ENCODE measurements around the gene AUTS2.

AUTS2 gene

DNA sequence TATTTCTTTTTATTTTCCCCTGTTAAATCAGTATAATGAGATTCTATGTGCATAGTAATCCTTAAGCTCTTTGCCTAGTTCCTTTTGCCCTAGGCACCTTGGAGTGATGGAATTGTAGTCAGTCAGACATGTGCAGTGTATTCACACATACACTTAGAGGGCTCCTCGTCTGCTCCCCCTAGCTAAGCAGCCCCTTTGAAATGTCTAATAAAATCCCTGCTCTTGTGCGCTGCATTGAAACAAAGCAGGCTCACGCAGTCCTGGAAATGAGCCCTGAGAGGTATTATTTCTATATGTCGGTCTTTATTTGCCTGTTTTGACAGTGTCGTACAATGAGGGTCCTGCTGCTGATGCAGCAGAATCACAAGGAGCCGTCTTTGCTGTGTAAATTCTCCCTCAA lies 258.7 kb downstream of the AUTS2 start:
- Histone ChIP-seq H3K9me3 (no peaks in the 10 kb centered on the region), H3K4me3 (ENCODE audit: low read depth in 1 of 2, low read length in 1 of 2) (no peak overlapping the region), H3K27ac (no peak overlapping the region), H3K27me3 (no peaks in the 10 kb centered on the region), H3K36me3 (no peaks in the 10 kb centered on the region), H3K4me1 (ENCODE audit: control insufficient read depth in 1 of 2, insufficient read depth in 1 of 2, low read depth in 1 of 2, low read length in 1 of 2) (no peaks in the 10 kb centered on the region)
- TF ChIP-seq, protein P1, sequence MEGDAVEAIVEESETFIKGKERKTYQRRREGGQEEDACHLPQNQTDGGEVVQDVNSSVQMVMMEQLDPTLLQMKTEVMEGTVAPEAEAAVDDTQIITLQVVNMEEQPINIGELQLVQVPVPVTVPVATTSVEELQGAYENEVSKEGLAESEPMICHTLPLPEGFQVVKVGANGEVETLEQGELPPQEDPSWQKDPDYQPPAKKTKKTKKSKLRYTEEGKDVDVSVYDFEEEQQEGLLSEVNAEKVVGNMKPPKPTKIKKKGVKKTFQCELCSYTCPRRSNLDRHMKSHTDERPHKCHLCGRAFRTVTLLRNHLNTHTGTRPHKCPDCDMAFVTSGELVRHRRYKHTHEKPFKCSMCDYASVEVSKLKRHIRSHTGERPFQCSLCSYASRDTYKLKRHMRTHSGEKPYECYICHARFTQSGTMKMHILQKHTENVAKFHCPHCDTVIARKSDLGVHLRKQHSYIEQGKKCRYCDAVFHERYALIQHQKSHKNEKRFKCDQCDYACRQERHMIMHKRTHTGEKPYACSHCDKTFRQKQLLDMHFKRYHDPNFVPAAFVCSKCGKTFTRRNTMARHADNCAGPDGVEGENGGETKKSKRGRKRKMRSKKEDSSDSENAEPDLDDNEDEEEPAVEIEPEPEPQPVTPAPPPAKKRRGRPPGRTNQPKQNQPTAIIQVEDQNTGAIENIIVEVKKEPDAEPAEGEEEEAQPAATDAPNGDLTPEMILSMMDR (IDR thresholded peaks at IDR 0.05) = no peak

- H3K9me3 ChIP-seq = no peaks in the 10 kb centered on the region
Observed at GRCh38 chr7:69858471-69858870, 260.2 kb downstream of the AUTS2 start.

GRCh38 chr7:69859342-69859741 lies 261.1 kb downstream of the AUTS2 start:
- Histone ChIP-seq H3K27ac (no peak overlapping the region), H3K4me3 (ENCODE audit: low read depth in 1 of 2, low read length in 1 of 2) (no peak overlapping the region), H3K4me1 (ENCODE audit: control insufficient read depth in 1 of 2, insufficient read depth in 1 of 2, low read depth in 1 of 2, low read length in 1 of 2) (no peaks in the 10 kb centered on the region), H3K36me3 (no peaks in the 10 kb centered on the region), H3K9me3 (no peaks in the 10 kb centered on the region), H3K27me3 (no peaks in the 10 kb centered on the region)
- TF ChIP-seq, protein P1 (IDR thresholded peaks at IDR 0.05) = no peak

More at GRCh38 chr7:69858471-69858870, 260.2 kb downstream of the AUTS2 start:
- Histone ChIP-seq H3K4me3 (ENCODE audit: low read depth in 1 of 2, low read length in 1 of 2) (no peak overlapping the region), H3K36me3 (no peaks in the 10 kb centered on the region), H3K27ac (no peak overlapping the region), H3K4me1 (ENCODE audit: control insufficient read depth in 1 of 2, insufficient read depth in 1 of 2, low read depth in 1 of 2, low read length in 1 of 2) (no peaks in the 10 kb centered on the region), H3K27me3 (no peaks in the 10 kb centered on the region)
- TF ChIP-seq, protein P1 (IDR thresholded peaks at IDR 0.05) = no peak

DNA sequence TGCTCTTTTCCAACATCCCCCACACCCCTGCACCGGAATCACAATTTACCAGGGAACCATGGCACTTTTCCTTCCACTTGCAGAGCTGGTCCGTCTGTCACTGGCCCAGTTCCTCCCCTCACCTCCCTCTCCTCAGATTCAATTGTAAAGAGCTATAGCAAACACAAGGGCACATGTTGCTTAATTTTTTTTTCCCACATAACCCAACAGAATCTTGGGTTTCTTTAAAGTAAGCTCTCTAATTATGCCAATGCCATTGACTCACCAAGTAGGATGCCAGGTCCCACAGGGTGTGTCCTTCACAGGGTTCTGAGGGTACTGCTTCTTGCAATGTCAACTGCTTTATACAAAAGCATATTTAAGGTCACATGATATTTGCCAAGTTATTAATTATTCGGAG lies 262.2 kb downstream of the AUTS2 start:
- H3K27ac ChIP-seq = no peak overlapping the region
- no peaks in the 10 kb centered on the region for H3K4me1 ChIP-seq (ENCODE audit: control insufficient read depth in 1 of 2, insufficient read depth in 1 of 2, low read depth in 1 of 2, low read length in 1 of 2)
- H3K36me3 ChIP-seq = no peaks in the 10 kb centered on the region
- H3K9me3 ChIP-seq = no peaks in the 10 kb centered on the region
- no peaks in the 10 kb centered on the region for H3K27me3 ChIP-seq
- no peak overlapping the region for H3K4me3 ChIP-seq (ENCODE audit: low read depth in 1 of 2, low read length in 1 of 2)
- TF ChIP-seq, protein P1 (IDR thresholded peaks at IDR 0.05) = no peak

DNA sequence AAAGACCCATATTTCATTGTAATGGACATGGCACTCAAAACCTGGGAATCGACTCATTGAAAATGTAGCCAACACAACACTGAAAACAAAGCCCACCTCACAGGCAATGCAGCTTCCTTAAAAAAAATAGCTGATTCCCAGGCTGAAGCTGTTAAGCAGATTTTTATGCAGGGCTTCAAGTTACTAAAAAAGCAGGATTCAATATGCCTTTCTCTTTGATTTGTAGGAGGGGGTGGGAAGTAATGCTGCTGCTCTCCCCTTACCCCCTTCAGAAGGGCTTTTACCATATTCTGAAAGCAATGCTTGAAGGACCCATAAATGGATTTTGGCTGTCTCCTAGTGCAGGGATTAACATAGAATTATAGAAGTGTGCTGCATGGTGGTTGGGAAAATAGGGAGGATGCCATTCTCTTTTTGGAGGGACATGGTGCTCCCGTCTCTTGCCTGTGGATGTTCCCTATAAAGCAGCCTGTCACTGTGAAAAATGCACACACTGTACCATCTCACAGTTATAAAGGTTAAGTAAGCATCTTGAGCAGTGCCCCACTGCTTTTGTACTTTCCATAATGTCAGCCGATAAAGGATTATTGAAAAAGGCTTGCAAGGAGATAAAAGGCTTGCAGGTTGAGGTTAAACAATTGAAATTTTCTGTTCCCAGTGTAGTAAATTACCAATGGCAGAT lies 262.8 kb downstream of the AUTS2 start:
- TF ChIP-seq, protein P1 (IDR thresholded peaks at IDR 0.05) = no peak
- H3K9me3 ChIP-seq = no peaks in the 10 kb centered on the region
- H3K27ac ChIP-seq = no peak overlapping the region
- no peak overlapping the region for H3K4me3 ChIP-seq (ENCODE audit: low read depth in 1 of 2, low read length in 1 of 2)
- no peaks in the 10 kb centered on the region for H3K4me1 ChIP-seq (ENCODE audit: control insufficient read depth in 1 of 2, insufficient read depth in 1 of 2, low read depth in 1 of 2, low read length in 1 of 2)
- H3K27me3 ChIP-seq = no peaks in the 10 kb centered on the region
- H3K36me3 ChIP-seq = no peaks in the 10 kb centered on the region

All from neutrophil (primary cell).